ENCODE measurements around the gene AMMECR1. TPM values are rescaled to one million over a fixed set of nuclear protein-coding genes. Genes with fewer than 3 reads are reported as not detected.

The AMMECR1 gene
- total and polyA plus RNA-seq, 2 of the 8 experiments (the other 6 are each of a cell fraction or from before 2014, with no cell fraction given), result 10.2 to 21.2 TPM

- TF ChIP-seq RAD21 (IDR thresholded peaks at IDR 0.05 in 1 of 2, conservative IDR thresholded peaks at IDR 0.05 in 1 of 2; ENCODE audit: low read depth in 2 of 2, low read length in 2 of 2) (no peak), SIX5 (IDR thresholded peaks at IDR 0.05; ENCODE audit: low read depth, low read length) (no peak), ATF3 (IDR thresholded peaks at IDR 0.05; ENCODE audit: insufficient read depth, low read depth, low read length) (no peak), TAF7 (optimal IDR thresholded peaks at IDR 0.05; ENCODE audit: borderline replicate concordance, low read depth, low read length) (no peak)
Observed at GRCh38 chrX:110204986-110205385, 112.9 kb downstream of the AMMECR1 start (continued).
